Bronchial epithelial cell (primary cell): ENCODE data around the gene NOS3. TPM values are rescaled to one million over a fixed set of nuclear protein-coding genes. Genes with fewer than 3 reads are reported as not detected.

Source experiments
- DNase-seq: peaks from one replicate; pipeline ENCODE4 v3.0.0-alpha.2; 2010; ENCODE audit warnings: low read depth
- FAIRE-seq: peaks from 2 replicates; lab custom pipeline; 2011; peaks lifted over from hg19 to GRCh38; lab: Jason Lieb, UNC
- H3K27me3 ChIP-seq: 2 replicates; pipeline ENCODE4 v1.5.1; 2011; ENCODE audit warnings: low read length; ENCODE audit not compliant: control insufficient read depth, insufficient read depth
- H3K36me3 ChIP-seq: 2 replicates; pipeline ENCODE4 v1.5.1; 2011; ENCODE audit warnings: low read length; ENCODE audit not compliant: control insufficient read depth, insufficient read depth
- H3K4me3 ChIP-seq: 2 replicates; pipeline ENCODE4 v1.5.1; 2011; ENCODE audit warnings: mild to moderate bottlenecking, low read depth, low read length, control low read depth
- CTCF ChIP-seq: IDR thresholded peaks from 2 replicates; pipeline ENCODE4 v1.5.1; 2011; ENCODE audit warnings: mild to moderate bottlenecking, moderate library complexity, low read length, control low read depth, inconsistent platforms; ENCODE audit not compliant: insufficient read depth, severe bottlenecking
- total RNA-seq: library from RNA; depleted of rRNA; stranded (reverse); fragments of >200 nt; gene quantifications from 2 replicates; pipeline ENCODE4 v1.2.1, GENCODE V29; 2014

NOS3 gene
- total RNA-seq, 1 donor from 2014 or later: under 0.01 TPM

GRCh38 chr7:150994141-150994837, 3.5 kb downstream of the NOS3 start:
- H3K36me3 ChIP-seq: no peaks in the 10 kb centered on the region
- DNase-seq: no peak
- no peak for TF ChIP-seq CTCF
- H3K27me3 ChIP-seq: no peaks in the 10 kb centered on the region
- H3K4me3 ChIP-seq: no peak overlapping the region
- no peak for FAIRE-seq

- no peaks in the 10 kb centered on the region for H3K36me3 ChIP-seq
- no peak for FAIRE-seq
- TF ChIP-seq CTCF: no peak
- H3K27me3 ChIP-seq: no peaks in the 10 kb centered on the region
- no peak overlapping the region for H3K4me3 ChIP-seq
- no peak for DNase-seq
Measured at GRCh38 chr7:150994838-150995510, 4.2 kb downstream of the NOS3 start.

- FAIRE-seq (no peak), DNase-seq (no peak)
- no peaks in the 10 kb centered on the region for H3K36me3 ChIP-seq
- TF ChIP-seq CTCF: no peak
- no peak overlapping the region for H3K4me3 ChIP-seq
- no peaks in the 10 kb centered on the region for H3K27me3 ChIP-seq
Measured at GRCh38 chr7:150996376-150997074, 5.7 kb downstream of the NOS3 start.

GRCh38 chr7:150997075-150997511, 6.3 kb downstream of the NOS3 start:
- Histone ChIP-seq H3K27me3 (no peaks in the 10 kb centered on the region), H3K4me3 (no peak overlapping the region), H3K36me3 (no peaks in the 10 kb centered on the region)
- DNase-seq (no peak), FAIRE-seq (no peak)
- no peak for TF ChIP-seq CTCF

- no peaks in the 10 kb centered on the region for H3K36me3 ChIP-seq
- FAIRE-seq (no peak), DNase-seq (no peak)
- no peak for TF ChIP-seq CTCF
- H3K27me3 ChIP-seq: no peaks in the 10 kb centered on the region
- H3K4me3 ChIP-seq: no peak overlapping the region
Measured at GRCh38 chr7:150997817-150998216, 7.0 kb downstream of the NOS3 start.
